ENCODE results near the gene RGS7. TPM values are rescaled to one million over a fixed set of nuclear protein-coding genes. Genes with fewer than 3 reads are reported as not detected.

Gene RGS7
- total RNA-seq, 2 donors from 2014 or later: not detected

- H3K4me1 ChIP-seq: peaks cover 0 to 1% of the 10 kb centered on the region in 2 donors
- H3K4me3 ChIP-seq: no peak overlapping the region
- H3K27ac ChIP-seq: no peak overlapping the region
- no peaks in the 10 kb centered on the region for H3K36me3 ChIP-seq
- H3K9me3 ChIP-seq: no peaks in the 10 kb centered on the region
- TF ChIP-seq, protein P1, sequence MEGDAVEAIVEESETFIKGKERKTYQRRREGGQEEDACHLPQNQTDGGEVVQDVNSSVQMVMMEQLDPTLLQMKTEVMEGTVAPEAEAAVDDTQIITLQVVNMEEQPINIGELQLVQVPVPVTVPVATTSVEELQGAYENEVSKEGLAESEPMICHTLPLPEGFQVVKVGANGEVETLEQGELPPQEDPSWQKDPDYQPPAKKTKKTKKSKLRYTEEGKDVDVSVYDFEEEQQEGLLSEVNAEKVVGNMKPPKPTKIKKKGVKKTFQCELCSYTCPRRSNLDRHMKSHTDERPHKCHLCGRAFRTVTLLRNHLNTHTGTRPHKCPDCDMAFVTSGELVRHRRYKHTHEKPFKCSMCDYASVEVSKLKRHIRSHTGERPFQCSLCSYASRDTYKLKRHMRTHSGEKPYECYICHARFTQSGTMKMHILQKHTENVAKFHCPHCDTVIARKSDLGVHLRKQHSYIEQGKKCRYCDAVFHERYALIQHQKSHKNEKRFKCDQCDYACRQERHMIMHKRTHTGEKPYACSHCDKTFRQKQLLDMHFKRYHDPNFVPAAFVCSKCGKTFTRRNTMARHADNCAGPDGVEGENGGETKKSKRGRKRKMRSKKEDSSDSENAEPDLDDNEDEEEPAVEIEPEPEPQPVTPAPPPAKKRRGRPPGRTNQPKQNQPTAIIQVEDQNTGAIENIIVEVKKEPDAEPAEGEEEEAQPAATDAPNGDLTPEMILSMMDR (IDR thresholded peaks at IDR 0.05): no peak
- H3K27me3 ChIP-seq: peaks cover 0 to 8% of the 10 kb centered on the region in 2 donors
- no peak for DNase-seq (ENCODE audit: low spot score)
These were observed 5.3 kb upstream of the RGS7 start for GRCh38 chr1:241362350-241362749.

GRCh38 chr1:241357366-241358340, 648 bp upstream of the RGS7 start:
- Histone ChIP-seq H3K27me3 (peaks cover 0 to 8% of the 10 kb centered on the region in 2 donors), H3K9me3 (no peaks in the 10 kb centered on the region), H3K4me3 (peak overlapping the region; percentile 30 to 53), H3K36me3 (no peaks in the 10 kb centered on the region), H3K4me1 (peaks cover 0 to 10% of the 10 kb centered on the region in 2 donors), H3K27ac (no peak overlapping the region)
- DNase-seq (ENCODE audit: low spot score): no peak
- TF ChIP-seq, protein P1 (IDR thresholded peaks at IDR 0.05): no peak

DNA sequence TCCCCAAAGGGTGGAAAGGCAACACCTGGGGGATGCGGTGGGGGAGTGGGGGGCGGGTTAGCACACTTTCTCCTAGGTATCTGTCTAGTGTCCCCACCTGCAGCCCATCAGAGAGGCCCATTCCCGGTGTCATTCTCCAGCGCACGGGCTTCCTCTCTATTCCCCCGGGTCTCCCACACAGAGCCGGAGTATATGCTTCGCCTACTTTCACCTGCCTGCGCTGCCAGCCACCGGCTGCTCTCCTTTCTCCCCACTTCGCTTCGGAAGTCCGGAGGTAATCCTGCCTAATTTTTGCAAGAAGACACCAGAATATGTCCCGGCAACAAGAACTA, 852 bp downstream of the RGS7 start:
- no peaks in the 10 kb centered on the region for H3K9me3 ChIP-seq
- no peaks in the 10 kb centered on the region for H3K36me3 ChIP-seq
- H3K27me3 ChIP-seq: peaks cover 0 to 8% of the 10 kb centered on the region in 2 donors
- peaks cover 0 to 10% of the 10 kb centered on the region in 2 donors for H3K4me1 ChIP-seq
- TF ChIP-seq, protein P1 (IDR thresholded peaks at IDR 0.05): no peak
- no peak overlapping the region for H3K27ac ChIP-seq
- H3K4me3 ChIP-seq: peak overlapping the region in 1 of 2 donors; percentile 53
- no peak for DNase-seq (ENCODE audit: low spot score)

DNA sequence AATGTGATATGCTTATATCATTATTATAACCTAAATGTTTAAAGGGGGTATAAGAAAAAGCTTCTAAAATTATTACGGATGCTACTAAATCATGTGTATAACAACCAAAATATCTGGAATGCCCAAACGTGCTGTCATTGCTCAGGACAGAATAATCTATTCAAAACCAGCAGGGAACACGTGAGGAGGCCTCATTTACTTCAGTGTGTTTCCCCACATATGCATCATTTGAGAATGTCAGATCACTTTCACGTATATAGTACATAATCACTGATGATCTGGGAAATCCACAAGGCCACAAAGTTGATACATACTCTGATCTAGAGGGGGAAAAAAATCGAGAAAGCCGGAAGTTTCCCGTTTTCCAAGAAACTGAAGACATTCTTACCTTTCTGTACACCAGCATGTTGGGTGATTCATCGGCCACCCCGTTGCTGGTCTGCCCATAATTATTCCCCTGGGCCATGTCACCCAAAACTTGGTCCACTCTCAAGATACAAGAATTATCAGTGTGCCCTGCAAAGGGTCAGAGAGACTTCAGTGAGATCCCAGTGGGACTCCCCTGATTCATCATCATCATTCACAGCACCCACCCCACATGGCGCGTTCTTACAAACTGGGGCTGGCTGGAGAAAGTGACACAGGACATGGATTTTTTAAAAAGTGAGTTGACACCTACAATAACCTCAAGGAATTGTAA, 1.5 kb downstream of the RGS7 start:
- TF ChIP-seq, protein P1 (IDR thresholded peaks at IDR 0.05): no peak
- no peaks in the 10 kb centered on the region for H3K9me3 ChIP-seq
- H3K27ac ChIP-seq: no peak overlapping the region
- peaks cover 0 to 10% of the 10 kb centered on the region in 2 donors for H3K4me1 ChIP-seq
- no peak overlapping the region for H3K4me3 ChIP-seq
- no peaks in the 10 kb centered on the region for H3K36me3 ChIP-seq
- DNase-seq (ENCODE audit: low spot score): no peak
- H3K27me3 ChIP-seq: peaks cover 0 to 8% of the 10 kb centered on the region in 2 donors

DNA sequence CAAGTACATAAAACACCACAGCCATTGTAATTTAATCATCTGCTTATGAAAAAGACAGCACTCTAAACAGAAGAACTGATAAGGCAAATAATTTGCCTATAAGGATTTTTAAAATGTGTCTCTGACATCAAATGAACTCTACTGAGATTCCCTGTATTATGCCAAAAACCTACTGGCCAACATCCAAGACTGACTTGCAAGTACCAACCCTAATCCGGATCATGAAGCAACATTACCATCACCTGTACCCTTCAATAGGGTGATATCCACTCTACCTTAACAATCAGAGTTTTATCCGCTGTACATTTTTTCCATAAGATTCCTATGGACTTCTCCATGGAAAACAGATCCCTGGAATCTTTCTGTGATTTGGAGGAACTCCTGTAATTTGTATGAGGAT, 4.6 kb downstream of the RGS7 start:
- Histone ChIP-seq H3K9me3 (no peaks in the 10 kb centered on the region), H3K27me3 (no peaks in the 10 kb centered on the region), H3K36me3 (no peaks in the 10 kb centered on the region), H3K4me3 (no peak overlapping the region), H3K4me1 (peaks cover 0 to 9% of the 10 kb centered on the region in 2 donors), H3K27ac (no peak overlapping the region)
- no peak for DNase-seq (ENCODE audit: low spot score)
- TF ChIP-seq, protein P1 (IDR thresholded peaks at IDR 0.05): no peak

Data from right atrium auricular region (tissue), 2 donors.